ENCODE measurements around the gene KLHDC1.

Gene KLHDC1

GRCh38 chr14:49792618-49793017 lies 99.7 kb downstream of the KLHDC1 start:
- DNase-seq: no peak

GRCh38 chr14:49796025-49796424 lies 103.1 kb downstream of the KLHDC1 start:
- DNase-seq: no peak
